ENCODE measurements around the gene KIAA0825.

DNA sequence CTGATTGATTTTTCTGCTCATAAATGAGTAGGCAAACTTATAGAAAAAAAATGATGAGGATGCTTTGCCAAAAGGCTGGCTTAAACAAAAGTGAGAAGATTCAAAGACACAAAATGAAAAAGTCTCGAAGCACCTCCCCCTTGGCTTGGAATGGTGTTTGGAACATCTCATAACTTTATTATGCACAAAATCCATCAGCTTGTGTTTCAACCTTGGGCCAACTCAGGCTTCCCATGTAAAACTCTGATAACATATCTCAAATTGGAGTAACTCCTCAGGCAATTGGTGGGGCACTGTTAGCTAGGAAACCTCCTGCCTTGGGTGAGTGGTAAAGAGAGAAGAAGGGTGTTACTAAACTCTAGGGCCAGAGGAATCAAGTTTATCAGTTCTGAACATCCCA is 176.3 kb downstream of the KIAA0825 start:
- TF ChIP-seq, protein P1, sequence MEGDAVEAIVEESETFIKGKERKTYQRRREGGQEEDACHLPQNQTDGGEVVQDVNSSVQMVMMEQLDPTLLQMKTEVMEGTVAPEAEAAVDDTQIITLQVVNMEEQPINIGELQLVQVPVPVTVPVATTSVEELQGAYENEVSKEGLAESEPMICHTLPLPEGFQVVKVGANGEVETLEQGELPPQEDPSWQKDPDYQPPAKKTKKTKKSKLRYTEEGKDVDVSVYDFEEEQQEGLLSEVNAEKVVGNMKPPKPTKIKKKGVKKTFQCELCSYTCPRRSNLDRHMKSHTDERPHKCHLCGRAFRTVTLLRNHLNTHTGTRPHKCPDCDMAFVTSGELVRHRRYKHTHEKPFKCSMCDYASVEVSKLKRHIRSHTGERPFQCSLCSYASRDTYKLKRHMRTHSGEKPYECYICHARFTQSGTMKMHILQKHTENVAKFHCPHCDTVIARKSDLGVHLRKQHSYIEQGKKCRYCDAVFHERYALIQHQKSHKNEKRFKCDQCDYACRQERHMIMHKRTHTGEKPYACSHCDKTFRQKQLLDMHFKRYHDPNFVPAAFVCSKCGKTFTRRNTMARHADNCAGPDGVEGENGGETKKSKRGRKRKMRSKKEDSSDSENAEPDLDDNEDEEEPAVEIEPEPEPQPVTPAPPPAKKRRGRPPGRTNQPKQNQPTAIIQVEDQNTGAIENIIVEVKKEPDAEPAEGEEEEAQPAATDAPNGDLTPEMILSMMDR (IDR thresholded peaks at IDR 0.05) = no peak
- no peak for TF ChIP-seq POLR2A (IDR thresholded peaks at IDR 0.05)

Measured in esophagus squamous epithelium (tissue), 4 donors.